Measurements from ENCODE around the gene CRYBB3.
"Not testable (repeated sequence)": the region's sequence is repeated elsewhere in the genome, so short reads cannot be mapped to it uniquely, and the experiment has no call there.

CRYBB3 gene

GRCh38 chr22:25207553-25208157, 8.0 kb downstream of the CRYBB3 start:
- DNase-seq = no peak

- no peak for DNase-seq
These were observed 8.7 kb downstream of the CRYBB3 start for GRCh38 chr22:25208328-25208727.

- DNase-seq = no peak
These were observed 9.3 kb downstream of the CRYBB3 start for GRCh38 chr22:25208743-25209505.

- DNase-seq = no peak
These were observed 11.1 kb downstream of the CRYBB3 start for GRCh38 chr22:25210793-25211192.

GRCh38 chr22:25212337-25212736, 12.7 kb downstream of the CRYBB3 start:
- no peak for DNase-seq

GRCh38 chr22:25213221-25213620, 13.6 kb downstream of the CRYBB3 start:
- DNase-seq = no peak

- no peak for DNase-seq
These were observed 16.6 kb downstream of the CRYBB3 start for GRCh38 chr22:25216230-25216629.

GRCh38 chr22:25219211-25219689, 19.6 kb downstream of the CRYBB3 start, which contains the start of gene CRYBB2:
Gene CRYBB2, plus strand, starts transcription at chr22:25219639. Its CDS starts 1,791 bp downstream, at chr22:25221430.
- DNase-seq = no peak

GRCh38 chr22:25219948-25220442, 20.3 kb downstream of the CRYBB3 start:
- no peak for DNase-seq

- no peak for DNase-seq
These were observed 22.1 kb downstream of the CRYBB3 start for GRCh38 chr22:25221790-25222189.

GRCh38 chr22:25223269-25223850, 23.7 kb downstream of the CRYBB3 start:
- no peak for DNase-seq

GRCh38 chr22:25228822-25229221, 29.2 kb downstream of the CRYBB3 start:
- no peak for DNase-seq

GRCh38 chr22:25230760-25231159, 31.1 kb downstream of the CRYBB3 start:
- not testable (repeated sequence) for DNase-seq

- DNase-seq = no peak
These were observed 32.6 kb downstream of the CRYBB3 start for GRCh38 chr22:25232301-25232700.

- not testable (repeated sequence) for DNase-seq
These were observed 34.0 kb downstream of the CRYBB3 start for GRCh38 chr22:25233706-25234105.

GRCh38 chr22:25235547-25236290, 36.1 kb downstream of the CRYBB3 start:
- DNase-seq = peak; percentile 48 to 51

- no peak for DNase-seq
These were observed 36.8 kb downstream of the CRYBB3 start for GRCh38 chr22:25236417-25236816.

- DNase-seq = no peak
These were observed 37.8 kb downstream of the CRYBB3 start for GRCh38 chr22:25237503-25237902.

GRCh38 chr22:25238058-25238457, 38.4 kb downstream of the CRYBB3 start:
- DNase-seq = not testable (repeated sequence)

GRCh38 chr22:25255169-25255568, 55.5 kb downstream of the CRYBB3 start:
- not testable (repeated sequence) for DNase-seq

Data from CD4-positive, alpha-beta T cell treated with Interleukin-4 for 1 hour (primary cell).